ENCODE results near the gene CSAG1.
"Not testable (repeated sequence)": the region's sequence is repeated elsewhere in the genome, so short reads cannot be mapped to it uniquely, and the experiment has no call there.

The CSAG1 gene

GRCh38 chrX:152697952-152698931, 35.3 kb downstream of the CSAG1 start, which contains the start of gene MAGEA3:
MAGEA3 (plus strand) TSS chrX:152698794; CDS start chrX:152700833, 2,039 bp downstream.
- DNase-seq: not testable (repeated sequence)

- DNase-seq: not testable (repeated sequence)
Observed at GRCh38 chrX:152681012-152681411, 52.5 kb downstream of the CSAG1 start.
